K562 (cell line): Measurements from ENCODE around the gene ZCCHC24. TPM values are rescaled to one million over a fixed set of nuclear protein-coding genes. Genes with fewer than 3 reads are reported as not detected.

Experiments used
- ATAC-seq: fragments of 200-7000 bp; cut with Tn5 transposase; 3 replicates; pipeline ENCODE4 v1.9.1; 2020; ENCODE audit warnings: moderate library complexity
- BruUV-seq: library from RNA; stranded (reverse); fragments of 400-500 nt; replicated peaks from 2 replicates; lab custom pipeline; 2021; lab: Mats Ljungman, UMichigan
- CTCF ChIA-PET: fragments of 300-600 bp; formaldehyde crosslinking; extraction: SDS; loops from one replicate; lab custom pipeline; 2021; ENCODE audit warnings: low intra/inter-chr PET ratio; lab: Yijun Ruan, JAX
- POLR2A ChIA-PET: fragments of 300-600, 350-650 bp; sonication (Branson Sonifier 250); formaldehyde crosslinking; extraction: SDS; loops from one replicate; lab custom pipeline; 2021; ENCODE audit warnings: antibody characterized with exemption, inconsistent platforms; lab: Yijun Ruan, JAX
- DNase-seq, 4 experiments: peaks; one replicate each; pipeline versions ENCODE4 v3.0.0 to v3.0.0-alpha.2; 2011 to 2018; ENCODE audit warnings: low spot score in 3 of 4, mixed read lengths in 3 of 4; ENCODE audit errors: extremely low read depth in 1 of 4
- FAIRE-seq: peaks from 2 replicates; lab custom pipeline; 2011; peaks lifted over from hg19 to GRCh38; lab: Jason Lieb, UNC
- H2AFZ ChIP-seq: 2 replicates; pipeline ENCODE4 v1.6.0; 2011; ENCODE audit warnings: low read depth, low read length, control low read depth, inconsistent platforms
- H3K27ac ChIP-seq: fragments of 200-600 bp; 3 replicates; pipeline ENCODE4 v1.8.0; 2011; ENCODE audit warnings: low read depth, mild to moderate bottlenecking, control low read depth, inconsistent platforms, low read length, moderate library complexity, mixed read lengths; ENCODE audit errors: extremely low read depth
- H3K27me3 ChIP-seq, 2 experiments: fragments of 300-600 bp in 1 of 2; 2 replicates in 1 of 2; 3 replicates in 1 of 2; pipeline versions ENCODE4 v1.6.0 to v1.8.0; 2011; ENCODE audit warnings: inconsistent platforms in 2 of 2, low read length in 2 of 2, mild to moderate bottlenecking in 1 of 2, mixed read lengths in 1 of 2, moderate library complexity in 1 of 2; ENCODE audit not compliant: control insufficient read depth in 2 of 2, insufficient read depth in 2 of 2
- H3K36me3 ChIP-seq: fragments of 300-600 bp; 3 replicates; pipeline ENCODE4 v1.8.0; 2011; ENCODE audit warnings: mild to moderate bottlenecking, low read length, inconsistent platforms; ENCODE audit not compliant: control insufficient read depth, insufficient read depth
- H3K4me1 ChIP-seq, 2 experiments: fragments of 200-600 bp in 1 of 2; replicated peaks in 1 of 2; 2 replicates in 1 of 2; 3 replicates in 1 of 2; pipeline versions ENCODE4 v1.5.1 to v1.8.0; 2011; ENCODE audit warnings: inconsistent platforms in 2 of 2, low read length in 2 of 2, mild to moderate bottlenecking in 1 of 2, mixed read lengths in 1 of 2, moderate library complexity in 1 of 2; ENCODE audit not compliant: control insufficient read depth in 2 of 2, insufficient read depth in 2 of 2
- H3K4me2 ChIP-seq: 2 replicates; pipeline ENCODE4 v1.6.1; 2011; ENCODE audit warnings: low read length, control low read depth, inconsistent platforms, mixed read lengths; ENCODE audit not compliant: insufficient read depth
- H3K4me3 ChIP-seq: fragments of 200-600 bp; sonication (generic), shearing (Covaris generic); 2 replicates; pipeline ENCODE4 v1.5.1; 2016; ENCODE audit warnings: control low read depth, inconsistent platforms
- H3K79me2 ChIP-seq: fragments of 200-600 bp; 3 replicates; pipeline ENCODE4 v1.8.0; 2011; ENCODE audit warnings: low read length, inconsistent platforms; ENCODE audit not compliant: control insufficient read depth, insufficient read depth
- H3K9ac ChIP-seq, 2 experiments: 2 replicates each; pipeline versions ENCODE4 v1.6.0 to v1.6.1; 2011; ENCODE audit warnings: low read depth in 2 of 2, low read length in 2 of 2, control low read depth in 1 of 2, inconsistent platforms in 1 of 2, mild to moderate bottlenecking in 1 of 2, mixed read lengths in 1 of 2; ENCODE audit not compliant: insufficient read depth in 1 of 2
- H3K9me1 ChIP-seq: one replicate; pipeline ENCODE4 v1.6.0; 2011; ENCODE audit warnings: inconsistent platforms, mild to moderate bottlenecking, low read length, moderate library complexity; ENCODE audit not compliant: control insufficient read depth, insufficient read depth
- H3K9me3 ChIP-seq: replicated peaks from 2 replicates; pipeline ENCODE4 v1.5.1; 2011; ENCODE audit warnings: low read depth, low read length, inconsistent platforms; ENCODE audit not compliant: control insufficient read depth, insufficient read depth
- H4K20me1 ChIP-seq: replicated peaks from 2 replicates; pipeline ENCODE4 v1.6.1; 2011; ENCODE audit warnings: low read length, inconsistent platforms, mixed read lengths; ENCODE audit not compliant: control insufficient read depth, insufficient read depth
- ARID1B ChIP-seq: fragments of 450-650 bp; IDR thresholded peaks from 2 replicates; pipeline ENCODE4 v1.6.1; 2016; ENCODE audit warnings: antibody characterized with exemption, mild to moderate bottlenecking, inconsistent platforms
- ETV1 ChIP-seq: fragments of 450-650 bp; conservative IDR thresholded peaks from 2 replicates; pipeline ENCODE4 v1.6.1; 2016; ENCODE audit warnings: missing genetic modification characterization, control low read depth, low read depth, missing compliant biosample characterization
- KLF13 ChIP-seq: fragments of 450-650 bp; IDR thresholded peaks from 2 replicates; pipeline ENCODE4 v1.6.1; 2016; ENCODE audit warnings: missing genetic modification characterization, low read depth, mild to moderate bottlenecking, missing compliant biosample characterization, moderate library complexity, borderline replicate concordance
- MAFF ChIP-seq: IDR thresholded peaks from 2 replicates; pipeline ENCODE4 v1.6.1; 2012; ENCODE audit warnings: low read length, improper control_type of control experiment
- MCM5 ChIP-seq: fragments of 450-650 bp; IDR thresholded peaks from 2 replicates; pipeline ENCODE4 v1.6.1; 2016; ENCODE audit warnings: low read depth
- NFRKB ChIP-seq: fragments of 450-650 bp; IDR thresholded peaks from 2 replicates; pipeline ENCODE4 v1.6.1; 2016; ENCODE audit warnings: low read depth
- SLC30A9 ChIP-seq: fragments of 250-450 bp; sonication (Bioruptor Pico); IDR thresholded peaks from 2 replicates; pipeline ENCODE4 v1.8.0; 2022; ENCODE audit warnings: mild to moderate bottlenecking, moderate library complexity
- SMAD1 ChIP-seq: fragments of 150-350 bp; IDR thresholded peaks from 2 replicates; pipeline ENCODE4 v1.6.1; 2014; ENCODE audit warnings: low read length, low read depth; ENCODE audit not compliant: partially characterized antibody
- SMARCE1 ChIP-seq: fragments of 450-650 bp; IDR thresholded peaks from 2 replicates; pipeline ENCODE4 v1.7.1; 2016; ENCODE audit warnings: mild to moderate bottlenecking
- ZBTB9 ChIP-seq: fragments of 450-650 bp; formaldehyde crosslinking; IDR thresholded peaks from 2 replicates; pipeline ENCODE4 v1.4.0; 2020; ENCODE audit warnings: mild to moderate bottlenecking, moderate library complexity
- ZC3H8 ChIP-seq: fragments of 450-650 bp; IDR thresholded peaks from 2 replicates; pipeline ENCODE4 v1.6.1; 2017
- ZEB2 ChIP-seq: fragments of 450-650 bp; IDR thresholded peaks from 2 replicates; pipeline ENCODE4 v1.6.1; 2016
- ZNF224 ChIP-seq: sonication (generic); formaldehyde crosslinking; IDR thresholded peaks from 2 replicates; pipeline ENCODE4 v1.8.0; 2022; ENCODE audit warnings: mild to moderate bottlenecking, missing genetic modification reagents
- WGBS: fragments of 100-300 bp; shearing (Covaris generic); methylation state at CpG from one replicate; pipeline ENCODE4 v1.1.6; 2016; ENCODE audit warnings: low coverage, mixed read lengths; ENCODE audit not compliant: insufficient coverage; ENCODE audit errors: missing lambda C conversion rate; 5-methylcytosine and 5-hydroxymethylcytosine counted together
- in situ Hi-C: fragments of 300-500 bp; cut with MboI; formaldehyde crosslinking; loops from 4 replicates; pipeline ENCODE4 v1.15.0; 2018; ENCODE audit warnings: inconsistent platforms, mixed read lengths
- intact Hi-C: fragments of 100-400 bp; cut with micrococcal nuclease; formaldehyde crosslinking; loops from 2 replicates; pipeline ENCODE4 v1.14.2; 2022
- polyA plus RNA-seq, 8 experiments: library from polyadenylated mRNA; depleted of rRNA in 4 of 8; stranded (reverse) in 5 of 8; unstranded in 3 of 8; fragments of >200 nt; fragmentation: Nextera tagmentation in 2 of 8; fragmentation: Illumina TruSeq in 1 of 8; extraction: Ambion mirVana in 2 of 8; extraction: Trizol in 1 of 8; gene quantifications; 2 replicates each; pipeline versions ENCODE4 v1.2.1 to v1.2.3, GENCODE V29; 2011 to 2014; ENCODE audit warnings: inconsistent platforms in 1 of 8, missing spikeins in 1 of 8
- total RNA-seq, 7 experiments: library from RNA; depleted of rRNA in 6 of 7; stranded (reverse); fragments of >200 nt in 6 of 7; fragmentation: Illumina TruSeq in 2 of 7; extraction: Trizol in 2 of 7; gene quantifications; 2 replicates each; pipeline versions ENCODE4 v1.2.1 to v1.2.3, GENCODE V29; 2011 to 2021; ENCODE audit warnings: low replicate concordance in 1 of 7
- TF ChIP-seq, protein P1 (sequence below): IDR thresholded peaks from 3 replicates; pipeline ENCODE4 v1.6.1; 2011; ENCODE audit warnings: borderline replicate concordance, mild to moderate bottlenecking, moderate library complexity; ENCODE audit not compliant: insufficient read length; ENCODE audit errors: extremely low read depth
- TF ChIP-seq, protein P2 (sequence below), 3 experiments: fragments of 200-800 bp in 1 of 3; fragments of 250-450 bp in 1 of 3; fragments of 450-650 bp in 1 of 3; sonication (Bioruptor Pico) in 1 of 3; sonication (Bioruptor generic) in 1 of 3; formaldehyde crosslinking in 1 of 3; IDR thresholded peaks; 2 replicates each; pipeline versions ENCODE4 v1.6.1 to v1.8.0; 2016 to 2022; ENCODE audit warnings: mild to moderate bottlenecking in 2 of 3, missing genetic modification characterization in 2 of 3, missing compliant biosample characterization in 1 of 3, moderate library complexity in 1 of 3

The ZCCHC24 gene
- total and polyA plus RNA-seq, 9 of the 15 experiments (the other 6 are each of a cell fraction or from before 2014, with no cell fraction given): 0.84 to 11.0 (median 4.6) TPM

DNA sequence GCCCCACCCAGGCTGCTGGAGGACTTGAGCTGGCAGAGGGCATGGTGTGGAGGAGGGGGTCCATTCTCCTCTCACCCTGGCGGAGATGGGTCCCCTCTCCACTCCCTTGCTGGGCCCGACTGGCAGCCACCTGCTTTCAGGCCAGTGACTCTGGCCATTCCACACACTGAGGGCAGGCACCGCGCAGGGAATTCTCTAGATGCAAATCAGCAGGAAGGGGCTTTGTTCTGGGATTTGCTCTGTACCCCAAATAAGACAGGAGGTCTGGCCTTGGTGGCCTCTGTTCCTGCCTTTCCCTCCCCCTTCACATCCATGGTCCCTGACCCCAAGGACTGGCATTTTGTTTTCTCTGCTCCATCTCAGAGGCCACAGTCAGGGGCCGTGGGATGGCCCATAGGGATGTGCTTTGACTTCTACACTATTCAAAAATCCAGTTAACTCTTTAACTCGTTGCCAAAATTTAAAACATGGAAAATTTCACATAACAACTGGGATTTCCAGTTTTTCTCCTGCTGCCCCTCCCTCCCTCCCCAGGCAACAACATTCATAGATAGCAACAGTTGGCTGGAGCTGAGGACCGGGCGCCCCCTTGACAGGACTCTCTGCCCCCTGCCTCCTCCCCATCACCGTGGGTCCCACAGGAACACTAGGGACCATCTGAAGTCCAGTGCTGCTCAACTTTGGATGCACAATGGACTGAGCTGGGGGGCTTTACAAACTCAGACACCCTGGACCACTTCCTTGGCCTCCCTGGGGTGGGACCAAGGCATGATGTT, 64.3 kb downstream of the ZCCHC24 start:
- Histone ChIP-seq H4K20me1 (no peaks in the 10 kb centered on the region), H3K4me2 (no peak overlapping the region), H3K9me3 (no peaks in the 10 kb centered on the region; the same call in 1 of the 2 replicates), H3K4me1 (peaks cover 3 to 28% of the 10 kb centered on the region in 2 experiments; a peak in 2 of 5 replicates), H3K9ac (peak overlapping the region in 1 of 2 experiments; percentile 21; a peak in 1 of 4 replicates), H3K9me1 (no peaks in the 10 kb centered on the region), H3K4me3 (no peak overlapping the region), H3K27ac (no peak overlapping the region), H3K79me2 (no peaks in the 10 kb centered on the region), H2AFZ (no peak overlapping the region), H3K36me3 (no peaks in the 10 kb centered on the region), H3K27me3 (peaks cover 0 to 20% of the 10 kb centered on the region in 2 experiments; a peak in 3 of 5 replicates)
- no peak for FAIRE-seq
- CTCF ChIA-PET: interaction anchor here (1.0 to 1.1 kb wide), 2 partner anchors 13 to 86 kb away, joined by 3 read pairs; no protein-coding TSS in a partner anchor
- POLR2A ChIA-PET: no interaction called here
- in situ Hi-C loops (no loop called here), intact Hi-C loops (no loop called here)
- no peak for ATAC-seq
- peak in 1 of 4 experiments; percentile 12 for DNase-seq
- no TSS peak for BruUV-seq
- 17% methylated on average over 9 of the region's 9 CpGs for WGBS
- TF ChIP-seq, protein P1, sequence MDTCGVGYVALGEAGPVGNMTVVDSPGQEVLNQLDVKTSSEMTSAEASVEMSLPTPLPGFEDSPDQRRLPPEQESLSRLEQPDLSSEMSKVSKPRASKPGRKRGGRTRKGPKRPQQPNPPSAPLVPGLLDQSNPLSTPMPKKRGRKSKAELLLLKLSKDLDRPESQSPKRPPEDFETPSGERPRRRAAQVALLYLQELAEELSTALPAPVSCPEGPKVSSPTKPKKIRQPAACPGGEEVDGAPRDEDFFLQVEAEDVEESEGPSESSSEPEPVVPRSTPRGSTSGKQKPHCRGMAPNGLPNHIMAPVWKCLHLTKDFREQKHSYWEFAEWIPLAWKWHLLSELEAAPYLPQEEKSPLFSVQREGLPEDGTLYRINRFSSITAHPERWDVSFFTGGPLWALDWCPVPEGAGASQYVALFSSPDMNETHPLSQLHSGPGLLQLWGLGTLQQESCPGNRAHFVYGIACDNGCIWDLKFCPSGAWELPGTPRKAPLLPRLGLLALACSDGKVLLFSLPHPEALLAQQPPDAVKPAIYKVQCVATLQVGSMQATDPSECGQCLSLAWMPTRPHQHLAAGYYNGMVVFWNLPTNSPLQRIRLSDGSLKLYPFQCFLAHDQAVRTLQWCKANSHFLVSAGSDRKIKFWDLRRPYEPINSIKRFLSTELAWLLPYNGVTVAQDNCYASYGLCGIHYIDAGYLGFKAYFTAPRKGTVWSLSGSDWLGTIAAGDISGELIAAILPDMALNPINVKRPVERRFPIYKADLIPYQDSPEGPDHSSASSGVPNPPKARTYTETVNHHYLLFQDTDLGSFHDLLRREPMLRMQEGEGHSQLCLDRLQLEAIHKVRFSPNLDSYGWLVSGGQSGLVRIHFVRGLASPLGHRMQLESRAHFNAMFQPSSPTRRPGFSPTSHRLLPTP: no peak
- no peak for TF ChIP-seq MCM5
- TF ChIP-seq ZC3H8: no peak
- no peak for TF ChIP-seq ARID1B
- no peak for TF ChIP-seq NFRKB
- TF ChIP-seq ZEB2: no peak
- TF ChIP-seq SLC30A9 (CRISPR knock-in tag): no peak
- TF ChIP-seq KLF13 (tag): no peak
- TF ChIP-seq, protein P2, sequence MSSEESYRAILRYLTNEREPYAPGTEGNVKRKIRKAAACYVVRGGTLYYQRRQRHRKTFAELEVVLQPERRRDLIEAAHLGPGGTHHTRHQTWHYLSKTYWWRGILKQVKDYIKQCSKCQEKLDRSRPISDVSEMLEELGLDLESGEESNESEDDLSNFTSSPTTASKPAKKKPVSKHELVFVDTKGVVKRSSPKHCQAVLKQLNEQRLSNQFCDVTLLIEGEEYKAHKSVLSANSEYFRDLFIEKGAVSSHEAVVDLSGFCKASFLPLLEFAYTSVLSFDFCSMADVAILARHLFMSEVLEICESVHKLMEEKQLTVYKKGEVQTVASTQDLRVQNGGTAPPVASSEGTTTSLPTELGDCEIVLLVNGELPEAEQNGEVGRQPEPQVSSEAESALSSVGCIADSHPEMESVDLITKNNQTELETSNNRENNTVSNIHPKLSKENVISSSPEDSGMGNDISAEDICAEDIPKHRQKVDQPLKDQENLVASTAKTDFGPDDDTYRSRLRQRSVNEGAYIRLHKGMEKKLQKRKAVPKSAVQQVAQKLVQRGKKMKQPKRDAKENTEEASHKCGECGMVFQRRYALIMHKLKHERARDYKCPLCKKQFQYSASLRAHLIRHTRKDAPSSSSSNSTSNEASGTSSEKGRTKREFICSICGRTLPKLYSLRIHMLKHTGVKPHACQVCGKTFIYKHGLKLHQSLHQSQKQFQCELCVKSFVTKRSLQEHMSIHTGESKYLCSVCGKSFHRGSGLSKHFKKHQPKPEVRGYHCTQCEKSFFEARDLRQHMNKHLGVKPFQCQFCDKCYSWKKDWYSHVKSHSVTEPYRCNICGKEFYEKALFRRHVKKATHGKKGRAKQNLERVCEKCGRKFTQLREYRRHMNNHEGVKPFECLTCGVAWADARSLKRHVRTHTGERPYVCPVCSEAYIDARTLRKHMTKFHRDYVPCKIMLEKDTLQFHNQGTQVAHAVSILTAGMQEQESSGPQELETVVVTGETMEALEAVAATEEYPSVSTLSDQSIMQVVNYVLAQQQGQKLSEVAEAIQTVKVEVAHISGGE (CRISPR knock-in tag; IDR thresholded peaks at IDR 0.05): no peak
- TF ChIP-seq SMAD1: no peak
- TF ChIP-seq MAFF: no peak
- no peak for TF ChIP-seq SMARCE1
- no peak for TF ChIP-seq ETV1 (tag)
- TF ChIP-seq ZNF224 (CRISPR knock-in tag): no peak
- TF ChIP-seq ZBTB9 (CRISPR knock-in tag): no peak
